Thymus (tissue), 11 donors: ENCODE measurements around the gene SPATA31C2. TPM values are rescaled to one million over a fixed set of nuclear protein-coding genes. Genes with fewer than 3 reads are reported as not detected.

Source experiments
- DNase-seq, 9 donors: peaks; one replicate each; pipeline ENCODE4 v3.0.0-alpha.2; 2013; ENCODE audit warnings: low spot score in 9 of 9, low read depth in 6 of 9, missing footprints in 1 of 9
- H3K27ac ChIP-seq, 2 donors: one replicate each; pipeline ENCODE4 v1.5.1; 2013; ENCODE audit warnings: control low read depth in 1 of 2, low read depth in 1 of 2, low read length in 1 of 2, mild to moderate bottlenecking in 1 of 2, moderate library complexity in 1 of 2
- H3K27me3 ChIP-seq, 2 donors: one replicate each; pipeline ENCODE4 v1.5.1; 2013; ENCODE audit warnings: low read length in 1 of 2; ENCODE audit not compliant: control insufficient read depth in 2 of 2, insufficient read depth in 1 of 2
- H3K36me3 ChIP-seq, 2 donors: one replicate each; pipeline ENCODE4 v1.5.1; 2013; ENCODE audit warnings: low read length in 1 of 2, mild to moderate bottlenecking in 1 of 2, moderate library complexity in 1 of 2; ENCODE audit not compliant: control insufficient read depth in 2 of 2, insufficient read depth in 2 of 2
- H3K4me1 ChIP-seq, 2 donors: one replicate each; pipeline ENCODE4 v1.5.1; 2013; ENCODE audit warnings: low read length in 2 of 2; ENCODE audit not compliant: control insufficient read depth in 2 of 2, insufficient read depth in 2 of 2
- H3K4me3 ChIP-seq, 2 donors: one replicate each; pipeline ENCODE4 v1.5.1; 2013; ENCODE audit warnings: low read length in 2 of 2, control low read depth in 1 of 2, mild to moderate bottlenecking in 1 of 2
- H3K9me3 ChIP-seq, 2 donors: one replicate each; pipeline ENCODE4 v1.5.1; 2013; ENCODE audit warnings: low read length in 1 of 2, mild to moderate bottlenecking in 1 of 2; ENCODE audit not compliant: control insufficient read depth in 2 of 2, insufficient read depth in 1 of 2
- WGBS: extraction: QIAGEN DNeasy Blood & Tissue Kit; methylation state at CpG from one replicate; pipeline ENCODE4 v1.1.7; 2013; 5-methylcytosine and 5-hydroxymethylcytosine counted together
- polyA plus RNA-seq: library from polyadenylated mRNA; stranded (reverse); fragments of 200-250 nt; gene quantifications from one replicate; pipeline ENCODE4 v1.2.3, GENCODE V29; 2013
- total RNA-seq: library from RNA; stranded (reverse); fragments of 120-200 nt; gene quantifications from one replicate; pipeline ENCODE4 v1.2.4, GENCODE V29; 2013
- donor health status: healthy.

The SPATA31C2 gene
- total and polyA plus RNA-seq, 2 donors = 0.05 to 0.09 TPM

DNA sequence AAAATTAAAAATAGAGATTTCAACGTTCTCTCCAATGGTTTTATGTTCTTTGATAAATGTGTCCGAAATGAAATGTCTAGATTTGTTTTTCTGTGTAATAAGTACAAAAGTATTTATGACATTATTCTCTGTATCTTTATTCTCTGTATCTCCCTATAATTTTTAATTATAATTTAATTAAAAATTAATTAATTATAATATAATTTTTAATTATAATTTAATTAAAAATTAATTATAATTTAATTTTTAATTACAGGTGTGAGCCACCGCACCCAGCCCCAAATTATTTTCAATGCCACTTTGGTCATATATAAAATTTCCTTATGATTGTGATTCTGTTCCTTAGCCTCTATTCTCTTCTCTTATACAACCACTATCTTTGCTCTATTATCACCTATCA lies 28.2 kb downstream of the SPATA31C2 start:
- Histone ChIP-seq H3K4me3 (no peak overlapping the region), H3K9me3 (no peaks in the 10 kb centered on the region), H3K36me3 (no peaks in the 10 kb centered on the region), H3K27me3 (peaks cover 0 to 2% of the 10 kb centered on the region in 2 donors), H3K4me1 (no peaks in the 10 kb centered on the region), H3K27ac (no peak overlapping the region)
- DNase-seq = no peak
- WGBS = 96% methylated on average over 3 of the region's 3 CpGs

GRCh38 chr9:88108779-88109178 lies 29.5 kb downstream of the SPATA31C2 start:
- Histone ChIP-seq H3K4me1 (no peaks in the 10 kb centered on the region), H3K27ac (no peak overlapping the region), H3K4me3 (no peak overlapping the region), H3K9me3 (no peaks in the 10 kb centered on the region), H3K36me3 (no peaks in the 10 kb centered on the region), H3K27me3 (peaks cover 0 to 2% of the 10 kb centered on the region in 2 donors)
- WGBS = 96% methylated on average over 4 of the region's 4 CpGs
- no peak for DNase-seq

- Histone ChIP-seq H3K4me3 (no peak overlapping the region), H3K27ac (no peak overlapping the region), H3K27me3 (peaks cover 0 to 2% of the 10 kb centered on the region in 2 donors), H3K36me3 (no peaks in the 10 kb centered on the region), H3K9me3 (no peaks in the 10 kb centered on the region), H3K4me1 (no peaks in the 10 kb centered on the region)
- WGBS = 21% methylated on average over 4 of the region's 4 CpGs
- peak in 1 of 9 donors; percentile 19 for DNase-seq
These were observed 31.8 kb downstream of the SPATA31C2 start for GRCh38 chr9:88106492-88106891.

DNA sequence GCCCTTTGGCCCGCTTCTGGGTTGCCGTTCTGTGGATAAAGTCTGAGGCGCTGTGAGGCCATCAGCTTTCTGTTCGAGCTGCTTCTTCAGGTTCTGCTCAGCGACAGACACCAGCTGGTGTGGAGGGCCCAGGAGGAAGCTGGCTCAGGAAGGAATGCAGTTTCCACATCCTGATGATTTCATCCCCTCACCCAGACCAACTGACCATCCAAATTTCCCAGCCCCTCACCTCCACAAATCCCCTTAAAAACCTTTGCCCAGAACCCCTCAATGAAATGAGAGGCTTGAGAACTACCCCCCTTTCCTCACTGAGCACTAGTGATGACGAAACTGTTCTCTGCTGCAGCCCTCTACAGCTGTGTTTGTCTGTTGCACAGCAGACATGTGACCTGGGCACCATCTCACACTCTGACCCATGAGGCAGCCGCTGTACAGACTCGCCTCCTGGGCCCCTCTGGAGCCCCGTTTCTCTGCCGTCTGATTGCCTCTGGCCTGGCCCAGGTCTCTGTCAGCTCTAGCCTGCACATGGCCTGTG lies 45.4 kb downstream of the SPATA31C2 start:
- Histone ChIP-seq H3K4me1 (no peaks in the 10 kb centered on the region), H3K27ac (no peak overlapping the region), H3K27me3 (peaks cover 0 to 2% of the 10 kb centered on the region in 2 donors), H3K4me3 (no peak overlapping the region), H3K9me3 (no peaks in the 10 kb centered on the region), H3K36me3 (no peaks in the 10 kb centered on the region)
- 80% methylated on average over 10 of the region's 10 CpGs for WGBS
- DNase-seq = no peak

DNA sequence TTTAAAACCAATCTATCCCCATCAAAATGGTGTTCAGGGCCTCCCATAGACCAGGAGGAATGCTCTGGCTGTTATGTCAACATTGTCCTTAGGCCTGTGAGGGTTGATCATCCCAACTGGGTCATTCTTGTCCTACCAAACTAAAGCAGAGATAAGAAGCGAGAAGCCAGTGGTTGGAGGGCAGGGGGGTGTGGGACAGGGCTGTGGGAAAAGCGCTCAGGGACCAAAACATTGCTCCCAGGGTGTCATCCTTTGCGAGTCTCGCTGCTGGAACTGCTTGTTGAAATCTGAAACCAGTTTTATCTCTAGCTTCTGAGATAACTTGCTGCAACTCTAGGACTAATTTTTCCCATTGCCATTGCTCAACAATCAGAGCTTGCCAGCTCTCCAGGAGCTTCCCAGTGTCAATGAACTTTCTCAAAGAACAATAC lies 48.1 kb downstream of the SPATA31C2 start:
- H3K36me3 ChIP-seq = no peaks in the 10 kb centered on the region
- no peak overlapping the region for H3K4me3 ChIP-seq
- no peaks in the 10 kb centered on the region for H3K9me3 ChIP-seq
- WGBS = 77% methylated on average over 4 of the region's 4 CpGs
- no peak for DNase-seq
- no peaks in the 10 kb centered on the region for H3K4me1 ChIP-seq
- no peak overlapping the region for H3K27ac ChIP-seq
- H3K27me3 ChIP-seq = peaks cover 0 to 2% of the 10 kb centered on the region in 2 donors

- DNase-seq = no peak
- H3K4me1 ChIP-seq = no peaks in the 10 kb centered on the region
- H3K9me3 ChIP-seq = no peaks in the 10 kb centered on the region
- H3K36me3 ChIP-seq = no peaks in the 10 kb centered on the region
- H3K27me3 ChIP-seq = no peaks in the 10 kb centered on the region
- WGBS = 90% methylated on average over 6 of the region's 6 CpGs
- H3K4me3 ChIP-seq = no peak overlapping the region
- H3K27ac ChIP-seq = no peak overlapping the region
These were observed 50.4 kb downstream of the SPATA31C2 start for GRCh38 chr9:88087906-88088305.

GRCh38 chr9:88085476-88085875 lies 52.8 kb downstream of the SPATA31C2 start:
- no peaks in the 10 kb centered on the region for H3K27me3 ChIP-seq
- DNase-seq = no peak
- no peaks in the 10 kb centered on the region for H3K4me1 ChIP-seq
- peaks cover 0 to 3% of the 10 kb centered on the region in 2 donors for H3K9me3 ChIP-seq
- WGBS = 89% methylated on average over 5 of the region's 5 CpGs
- no peak overlapping the region for H3K4me3 ChIP-seq
- H3K27ac ChIP-seq = no peak overlapping the region
- no peaks in the 10 kb centered on the region for H3K36me3 ChIP-seq

- no peak overlapping the region for H3K27ac ChIP-seq
- 94% methylated on average over 5 of the region's 5 CpGs for WGBS
- no peaks in the 10 kb centered on the region for H3K27me3 ChIP-seq
- peaks cover 0 to 3% of the 10 kb centered on the region in 2 donors for H3K9me3 ChIP-seq
- no peaks in the 10 kb centered on the region for H3K4me1 ChIP-seq
- H3K36me3 ChIP-seq = no peaks in the 10 kb centered on the region
- H3K4me3 ChIP-seq = no peak overlapping the region
- DNase-seq = no peak
These were observed 53.7 kb downstream of the SPATA31C2 start for GRCh38 chr9:88084357-88085183.
